Neural progenitor cell (in vitro differentiated cells): ENCODE results near the gene MGLL. TPM values are rescaled to one million over a fixed set of nuclear protein-coding genes. Genes with fewer than 3 reads are reported as not detected.

Experiments
- DNase-seq: peaks from one replicate; pipeline ENCODE4 v3.0.0-alpha.2; 2016; ENCODE audit warnings: low spot score
- H2AFZ ChIP-seq: fragments of 200-600 bp; sonication (generic); replicated peaks from 2 replicates; pipeline ENCODE4 v1.6.1; 2016; ENCODE audit warnings: antibody characterized with exemption
- H3F3A ChIP-seq: fragments of 200-600 bp; sonication (generic); 2 replicates; pipeline ENCODE4 v1.6.1; 2016; ENCODE audit warnings: antibody characterized with exemption, low read depth
- H3K27ac ChIP-seq: fragments of 200-600 bp; sonication (generic); 2 replicates; pipeline ENCODE4 v1.5.1; 2016; ENCODE audit warnings: mild to moderate bottlenecking
- H3K27me3 ChIP-seq: fragments of 200-600 bp; sonication (generic); 2 replicates; pipeline ENCODE4 v1.6.1; 2016; ENCODE audit warnings: mild to moderate bottlenecking, moderate library complexity
- H3K36me3 ChIP-seq: fragments of 200-600 bp; sonication (generic); 2 replicates; pipeline ENCODE4 v1.5.1; 2016
- H3K4me1 ChIP-seq: fragments of 200-600 bp; sonication (generic); 2 replicates; pipeline ENCODE4 v1.6.1; 2016; ENCODE audit warnings: mixed run types
- H3K4me2 ChIP-seq: fragments of 200-600 bp; sonication (generic); 2 replicates; pipeline ENCODE4 v1.6.1; 2016
- H3K4me3 ChIP-seq: fragments of 200-600 bp; sonication (generic); 2 replicates; pipeline ENCODE4 v1.5.1; 2016
- H3K79me2 ChIP-seq: fragments of 200-600 bp; sonication (generic); 2 replicates; pipeline ENCODE4 v1.6.1; 2016; ENCODE audit warnings: low read depth
- H3K9ac ChIP-seq: fragments of 200-600 bp; sonication (generic); 2 replicates; pipeline ENCODE4 v1.6.1; 2016
- H3K9me3 ChIP-seq: fragments of 200-600 bp; sonication (generic); 2 replicates; pipeline ENCODE4 v1.5.1; 2016; ENCODE audit warnings: low read depth
- H4K20me1 ChIP-seq: fragments of 200-600 bp; sonication (generic); 2 replicates; pipeline ENCODE4 v1.6.1; 2016; ENCODE audit warnings: low read depth
- H3K27ac Mint-ChIP-seq: 3 replicates; pipeline ENCODE4 v1.8.0; 2021; ENCODE audit warnings: mixed read lengths
- H3K27me3 Mint-ChIP-seq: 2 replicates; pipeline ENCODE4 v1.8.0; 2022; ENCODE audit warnings: low read depth, mild to moderate bottlenecking, inconsistent platforms, moderate library complexity, mixed read lengths; ENCODE audit not compliant: insufficient read depth
- H3K36me3 Mint-ChIP-seq: 3 replicates; pipeline ENCODE4 v1.8.0; 2021; ENCODE audit warnings: mixed read lengths
- H3K4me1 Mint-ChIP-seq: 3 replicates; pipeline ENCODE4 v1.8.0; 2021; ENCODE audit warnings: mixed read lengths
- H3K4me3 Mint-ChIP-seq: 3 replicates; pipeline ENCODE4 v1.8.0; 2021; ENCODE audit warnings: mild to moderate bottlenecking, moderate library complexity, mixed read lengths
- H3K9me3 Mint-ChIP-seq: 3 replicates; pipeline ENCODE4 v1.8.0; 2020; ENCODE audit warnings: mixed read lengths
- CTCF ChIP-seq: fragments of 200-600 bp; sonication (generic); IDR thresholded peaks from 2 replicates; pipeline ENCODE4 v1.5.1; 2017; ENCODE audit warnings: antibody characterized with exemption, mild to moderate bottlenecking
- EZH2 ChIP-seq: fragments of 200-600 bp; sonication (generic); IDR thresholded peaks from 2 replicates; pipeline ENCODE4 v1.6.1; 2017; ENCODE audit warnings: antibody characterized with exemption, mild to moderate bottlenecking, moderate library complexity
- EZH2phosphoT487 ChIP-seq: fragments of 200-600 bp; sonication (generic); IDR thresholded peaks from 2 replicates; pipeline ENCODE4 v1.6.1; 2017; ENCODE audit warnings: antibody characterized with exemption
- total RNA-seq: library from RNA; depleted of rRNA; stranded (reverse); fragments of >200 nt; gene quantifications from 2 replicates; pipeline ENCODE4 v1.2.3, GENCODE V29; 2015; ENCODE audit warnings: low replicate concordance

The MGLL gene
- total RNA-seq, 1 donor from 2014 or later, result 0.15 TPM

DNA sequence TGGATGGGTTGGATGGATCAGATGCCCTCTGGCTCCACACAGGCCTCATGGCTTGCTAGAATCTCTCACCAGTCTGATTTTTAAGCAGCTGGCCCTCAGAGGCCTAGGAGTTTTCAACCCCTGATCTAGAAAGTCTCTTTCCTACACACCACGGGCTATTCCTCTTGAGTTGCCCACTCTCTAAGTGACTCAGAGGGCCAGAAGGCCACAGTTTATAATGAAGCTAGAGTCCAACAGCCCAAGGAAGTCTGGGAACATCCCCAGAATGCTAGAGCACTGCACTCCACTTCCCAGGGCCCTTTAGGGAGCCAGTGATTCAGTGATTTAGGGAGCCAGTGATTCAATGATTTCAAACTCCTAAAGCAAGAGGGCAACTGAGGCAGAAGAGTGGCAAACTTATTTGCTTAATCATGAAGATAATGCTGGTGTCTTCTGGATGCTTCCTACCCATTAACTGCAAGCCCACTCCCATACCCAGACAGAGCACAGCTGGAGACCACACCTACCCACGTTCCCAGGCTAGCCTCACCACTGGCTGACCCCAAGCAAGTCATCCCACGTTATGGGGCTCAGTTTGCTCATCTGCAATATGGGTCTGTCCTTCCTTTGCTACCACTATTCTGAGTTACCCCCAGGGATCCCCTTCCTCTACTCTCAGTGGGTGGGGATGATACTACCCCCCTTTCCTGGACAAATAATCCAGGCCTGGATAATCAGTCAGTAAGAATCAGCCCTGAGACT lies 112.8 kb downstream of the MGLL start:
- Histone ChIP-seq H3K36me3 (no peaks in the 10 kb centered on the region), H4K20me1 (no peaks in the 10 kb centered on the region), H3K9me3 (no peaks in the 10 kb centered on the region), H3K79me2 (no peaks in the 10 kb centered on the region), H2AFZ (no peak overlapping the region), H3K4me3 (no peak overlapping the region), H3K9ac (no peak overlapping the region), H3F3A (peaks cover 8% of the 10 kb centered on the region), H3K4me1 (peaks cover 19% of the 10 kb centered on the region), H3K4me2 (no peak overlapping the region), H3K27me3 (no peaks in the 10 kb centered on the region), H3K27ac (no peak overlapping the region)
- H3K27ac Mint-ChIP-seq, result no peak overlapping the region
- H3K9me3 Mint-ChIP-seq, result peaks cover 2% of the 10 kb centered on the region
- no peak overlapping the region for H3K4me3 Mint-ChIP-seq
- TF ChIP-seq CTCF, result no peak
- no peak for TF ChIP-seq EZH2
- TF ChIP-seq EZH2phosphoT487, result no peak
- no peaks in the 10 kb centered on the region for H3K36me3 Mint-ChIP-seq
- DNase-seq, result no peak
- peaks cover 41% of the 10 kb centered on the region for H3K4me1 Mint-ChIP-seq
- H3K27me3 Mint-ChIP-seq, result peaks cover 9% of the 10 kb centered on the region

DNA sequence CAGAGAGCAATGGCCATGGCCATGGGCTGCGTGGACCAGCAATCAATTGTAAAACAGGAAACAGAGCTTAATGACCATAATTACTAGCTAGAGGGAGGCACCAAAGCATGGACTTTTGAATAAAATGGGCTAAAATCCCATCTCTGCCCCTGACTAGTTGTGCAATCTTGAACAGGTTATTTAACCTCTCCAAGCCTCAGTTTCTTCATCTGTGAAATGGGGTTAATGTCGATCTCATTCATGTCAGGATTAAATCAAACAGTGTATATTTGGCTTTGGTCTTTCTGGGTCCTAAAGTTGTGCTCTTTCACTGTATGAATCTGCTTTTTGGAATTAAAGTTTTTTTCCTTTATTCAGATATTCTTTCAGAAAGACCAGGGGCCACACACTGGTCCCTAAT lies 113.5 kb downstream of the MGLL start:
- no peak overlapping the region for H3K4me3 Mint-ChIP-seq
- no peak overlapping the region for H3K27ac Mint-ChIP-seq
- Histone ChIP-seq H3K9me3 (no peaks in the 10 kb centered on the region), H3K27me3 (no peaks in the 10 kb centered on the region), H2AFZ (no peak overlapping the region), H3K4me2 (no peak overlapping the region), H3F3A (peaks cover 4% of the 10 kb centered on the region), H3K9ac (no peak overlapping the region), H4K20me1 (no peaks in the 10 kb centered on the region), H3K4me1 (peaks cover 14% of the 10 kb centered on the region), H3K36me3 (no peaks in the 10 kb centered on the region), H3K27ac (no peak overlapping the region), H3K79me2 (no peaks in the 10 kb centered on the region), H3K4me3 (no peak overlapping the region)
- peaks cover 7% of the 10 kb centered on the region for H3K9me3 Mint-ChIP-seq
- TF ChIP-seq EZH2phosphoT487 (no peak), CTCF (no peak), EZH2 (no peak)
- peaks cover 9% of the 10 kb centered on the region for H3K27me3 Mint-ChIP-seq
- no peaks in the 10 kb centered on the region for H3K36me3 Mint-ChIP-seq
- DNase-seq, result no peak
- H3K4me1 Mint-ChIP-seq, result peaks cover 35% of the 10 kb centered on the region

- Mint-ChIP-seq H3K36me3 (no peaks in the 10 kb centered on the region), H3K9me3 (peaks cover 14% of the 10 kb centered on the region), H3K27me3 (peaks cover 9% of the 10 kb centered on the region), H3K4me1 (peaks cover 30% of the 10 kb centered on the region), H3K4me3 (no peak overlapping the region), H3K27ac (no peak overlapping the region)
- Histone ChIP-seq H2AFZ (peak overlapping the region; percentile 72), H3K9ac (no peak overlapping the region), H3F3A (no peaks in the 10 kb centered on the region), H4K20me1 (no peaks in the 10 kb centered on the region), H3K27ac (no peak overlapping the region), H3K9me3 (no peaks in the 10 kb centered on the region), H3K36me3 (no peaks in the 10 kb centered on the region), H3K4me3 (no peak overlapping the region), H3K27me3 (no peaks in the 10 kb centered on the region), H3K4me1 (peaks cover 10% of the 10 kb centered on the region), H3K79me2 (no peaks in the 10 kb centered on the region), H3K4me2 (no peak overlapping the region)
- no peak for DNase-seq
- TF ChIP-seq EZH2 (no peak), CTCF (no peak), EZH2phosphoT487 (no peak)
Observed at GRCh38 chr3:127707851-127708411, 114.4 kb downstream of the MGLL start.
